Mesothelial cell of epicardium (in vitro differentiated cells): ENCODE measurements around the gene NBPF1. TPM values are rescaled to one million over a fixed set of nuclear protein-coding genes. Genes with fewer than 3 reads are reported as not detected.
"Not testable (repeated sequence)": the region's sequence is repeated elsewhere in the genome, so short reads cannot be mapped to it uniquely, and the experiment has no call there.

Experiments used
- DNase-seq, 2 experiments: peaks; one replicate each; pipeline ENCODE4 v3.0.0; 2021; ENCODE audit warnings: low spot score in 2 of 2; ENCODE audit not compliant: unreplicated experiment in 2 of 2
- H3K27ac Mint-ChIP-seq: 2 replicates; pipeline ENCODE4 v1.8.0; 2021; ENCODE audit warnings: mixed read lengths
- H3K27me3 Mint-ChIP-seq: 2 replicates; pipeline ENCODE4 v1.8.0; 2021; ENCODE audit warnings: low read depth, mixed read lengths
- H3K36me3 Mint-ChIP-seq: 2 replicates; pipeline ENCODE4 v1.8.0; 2021; ENCODE audit warnings: mixed read lengths
- H3K4me1 Mint-ChIP-seq: 2 replicates; pipeline ENCODE4 v1.8.0; 2021; ENCODE audit warnings: mixed read lengths
- H3K4me3 Mint-ChIP-seq: 2 replicates; pipeline ENCODE4 v1.8.0; 2021; ENCODE audit warnings: mild to moderate bottlenecking, moderate library complexity, mixed read lengths
- H3K9me3 Mint-ChIP-seq: 2 replicates; pipeline ENCODE4 v1.8.0; 2021; ENCODE audit warnings: mixed read lengths
- CTCF ChIP-seq: fragments of 200-600 bp; sonication (generic); IDR thresholded peaks from one replicate; pipeline ENCODE4 v1.5.0; 2021; ENCODE audit warnings: antibody characterized with exemption; ENCODE audit not compliant: unreplicated experiment
- total RNA-seq: library from RNA; stranded (reverse); gene quantifications from 3 replicates; pipeline ENCODE4 v1.2.1, GENCODE V29; 2021

Gene NBPF1
- total RNA-seq, 1 donor from 2014 or later, result 86.3 TPM

- H3K4me3 Mint-ChIP-seq, H3K27me3 Mint-ChIP-seq, H3K9me3 Mint-ChIP-seq, H3K27ac Mint-ChIP-seq, H3K36me3 Mint-ChIP-seq, H3K4me1 Mint-ChIP-seq: not testable (repeated sequence)
- peak; percentile 25 to 62 for DNase-seq
Measured at GRCh38 chr1:16645271-16646060, 32.1 kb upstream of the NBPF1 start.

- H3K27ac Mint-ChIP-seq, H3K36me3 Mint-ChIP-seq, H3K4me3 Mint-ChIP-seq, H3K27me3 Mint-ChIP-seq, H3K4me1 Mint-ChIP-seq, H3K9me3 Mint-ChIP-seq: not testable (repeated sequence)
- peak; percentile 100 for DNase-seq
- TF ChIP-seq CTCF, result peak; percentile 56
Measured at GRCh38 chr1:16644482-16645270, 31.3 kb upstream of the NBPF1 start.

GRCh38 chr1:16644193-16644481 lies 30.8 kb upstream of the NBPF1 start:
- no peaks in the 10 kb centered on the region for H3K4me1 Mint-ChIP-seq
- no peak for TF ChIP-seq CTCF
- H3K36me3 Mint-ChIP-seq, result no peaks in the 10 kb centered on the region
- H3K27ac Mint-ChIP-seq, result no peak overlapping the region
- H3K9me3 Mint-ChIP-seq, result no peaks in the 10 kb centered on the region
- H3K27me3 Mint-ChIP-seq, result no peaks in the 10 kb centered on the region
- no peak for DNase-seq
- no peak overlapping the region for H3K4me3 Mint-ChIP-seq

- H3K27me3 Mint-ChIP-seq, H3K4me3 Mint-ChIP-seq, H3K4me1 Mint-ChIP-seq, H3K9me3 Mint-ChIP-seq, H3K36me3 Mint-ChIP-seq, H3K27ac Mint-ChIP-seq: not testable (repeated sequence)
- peak; percentile 32 to 54 for DNase-seq
Measured at GRCh38 chr1:16643476-16644192, 30.3 kb upstream of the NBPF1 start.

- not testable (repeated sequence) for H3K27ac Mint-ChIP-seq, H3K27me3 Mint-ChIP-seq, H3K4me1 Mint-ChIP-seq, H3K9me3 Mint-ChIP-seq, H3K4me3 Mint-ChIP-seq, H3K36me3 Mint-ChIP-seq
- peak; percentile 31 to 46 for DNase-seq
Measured at GRCh38 chr1:16643001-16643411, 29.6 kb upstream of the NBPF1 start.

GRCh38 chr1:16642025-16642966 lies 28.9 kb upstream of the NBPF1 start:
- not testable (repeated sequence) for H3K9me3 Mint-ChIP-seq, H3K36me3 Mint-ChIP-seq, H3K27ac Mint-ChIP-seq, H3K4me1 Mint-ChIP-seq, H3K27me3 Mint-ChIP-seq, H3K4me3 Mint-ChIP-seq
- peak; percentile 20 to 41 for DNase-seq

- not testable (repeated sequence) for H3K4me3 Mint-ChIP-seq, H3K27me3 Mint-ChIP-seq, H3K36me3 Mint-ChIP-seq, H3K27ac Mint-ChIP-seq, H3K4me1 Mint-ChIP-seq, H3K9me3 Mint-ChIP-seq, DNase-seq
Measured at GRCh38 chr1:16641159-16641975, 28.0 kb upstream of the NBPF1 start.

GRCh38 chr1:16639091-16640031 lies 26.0 kb upstream of the NBPF1 start:
- H3K4me3 Mint-ChIP-seq, H3K9me3 Mint-ChIP-seq, H3K4me1 Mint-ChIP-seq, H3K27me3 Mint-ChIP-seq, H3K36me3 Mint-ChIP-seq, H3K27ac Mint-ChIP-seq: not testable (repeated sequence)
- DNase-seq, result peak; percentile 28 to 43

GRCh38 chr1:16637941-16638778 lies 24.8 kb upstream of the NBPF1 start:
- peak in 1 of 2 experiments; percentile 18 for DNase-seq

More at GRCh38 chr1:16637941-16638778, 24.8 kb upstream of the NBPF1 start:
- H3K27ac Mint-ChIP-seq, H3K27me3 Mint-ChIP-seq, H3K4me3 Mint-ChIP-seq, H3K36me3 Mint-ChIP-seq, H3K4me1 Mint-ChIP-seq, H3K9me3 Mint-ChIP-seq: not testable (repeated sequence)
